ENCODE results near the gene FAM168A. TPM values are rescaled to one million over a fixed set of nuclear protein-coding genes. Genes with fewer than 3 reads are reported as not detected.
A peak's percentile ranks its signal among the peaks of the same experiment; 100 is the strongest.

The FAM168A gene
- total RNA-seq, 1 experiment from 2014 or later = 21.1 TPM

DNA sequence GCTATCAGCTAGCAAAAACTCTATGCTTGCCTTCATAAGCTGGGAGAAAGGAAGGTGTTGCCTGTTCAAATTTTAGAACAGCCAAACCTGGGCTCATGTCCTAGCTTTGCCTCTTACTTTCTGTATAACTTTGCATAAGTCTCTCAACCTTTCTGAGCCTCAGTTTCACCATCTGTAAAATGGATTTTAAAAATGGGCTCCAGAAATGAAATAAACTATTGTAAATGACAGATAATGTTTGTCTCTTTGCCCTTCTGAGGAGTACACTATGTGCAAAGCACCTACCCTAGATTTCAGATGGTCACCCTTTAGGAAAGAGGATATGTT is 68.7 kb downstream of the FAM168A start:
- no peak overlapping the region for H2AFZ ChIP-seq (ENCODE audit: low read length)
- no peaks in the 10 kb centered on the region for H3K27me3 ChIP-seq (ENCODE audit: insufficient read depth, low read length)
- DNase-seq = no peak
- H4K8ac ChIP-seq (replicated peaks; ENCODE audit: insufficient read length, low read depth, low read length) = no peak overlapping the region
- TF ChIP-seq CTCF (conservative IDR thresholded peaks at IDR 0.05) = no peak
- no peak overlapping the region for H2BK12ac ChIP-seq (ENCODE audit: insufficient read length, low read depth, low read length)
- no peak overlapping the region for H3K4me2 ChIP-seq (ENCODE audit: insufficient read depth, insufficient read length, low read length)
- no peaks in the 10 kb centered on the region for H3K79me2 ChIP-seq (ENCODE audit: insufficient read depth, low read length)
- no peak overlapping the region for H3K18ac ChIP-seq (ENCODE audit: insufficient read length, low read depth, low read length)
- peak overlapping the region; percentile 68 for H3K27ac ChIP-seq (ENCODE audit: insufficient read length, low read depth, low read length)
- no peak overlapping the region for H2BK20ac ChIP-seq (ENCODE audit: low read depth, low read length, poor library complexity, severe bottlenecking)
- H3K14ac ChIP-seq (ENCODE audit: insufficient read depth, low read length) = no peak overlapping the region
- H3T11ph ChIP-seq (ENCODE audit: low read length) = peak overlapping the region; percentile 63
- no peaks in the 10 kb centered on the region for H3K27me3 Mint-ChIP-seq (ENCODE audit: low read depth)
- no peaks in the 10 kb centered on the region for H3K9me3 ChIP-seq (ENCODE audit: control insufficient read depth, low read depth, low read length)
- H4K5ac ChIP-seq (ENCODE audit: insufficient read length, low read depth, low read length) = no peak overlapping the region
- H3K9ac ChIP-seq (ENCODE audit: extremely low read depth, insufficient read length, low read length) = no peak overlapping the region
- no peak overlapping the region for H2BK5ac ChIP-seq (ENCODE audit: insufficient read length, low read length)
- H3K79me1 ChIP-seq (ENCODE audit: insufficient read depth, low read depth, low read length, poor library complexity, severe bottlenecking) = no peaks in the 10 kb centered on the region
- no peak overlapping the region for H2AK5ac ChIP-seq (ENCODE audit: insufficient read length, low read length)
- no peaks in the 10 kb centered on the region for H4K20me1 ChIP-seq (ENCODE audit: control insufficient read depth, insufficient read depth, insufficient read length)
- no peak overlapping the region for H3K23ac ChIP-seq (ENCODE audit: insufficient read length, low read depth, low read length)
- H3K4me1 ChIP-seq (ENCODE audit: insufficient read depth, low read length) = peaks cover 22% of the 10 kb centered on the region
- H3K56ac ChIP-seq (ENCODE audit: insufficient read length, low read depth, low read length) = no peak overlapping the region
- no peak overlapping the region for H2BK15ac ChIP-seq (ENCODE audit: low read depth, low read length)
- no peak overlapping the region for H3K4ac ChIP-seq (ENCODE audit: low read depth, low read length)
- peak overlapping the region in 2 of 3 experiments; percentile 7 to 96; a peak in 4 of 7 replicates for H3K27ac Mint-ChIP-seq
- no peak overlapping the region for H2BK120ac ChIP-seq (ENCODE audit: low read depth, low read length, poor library complexity, severe bottlenecking)
- peaks cover 3 to 10% (median 3%) of the 10 kb centered on the region in 3 experiments; a peak in 5 of 7 replicates for H3K36me3 Mint-ChIP-seq (ENCODE audit: insufficient read depth in 1 of 3, low read depth in 3 of 3)
- peaks cover 4 to 8% of the 10 kb centered on the region in 2 experiments for H3K9me3 Mint-ChIP-seq
- no peaks in the 10 kb centered on the region for H3K23me2 ChIP-seq (ENCODE audit: insufficient read length, low read depth, low read length, poor library complexity, severe bottlenecking)
- H4K91ac ChIP-seq (ENCODE audit: insufficient read length, low read depth, low read length) = no peak overlapping the region
- 0 out of 5 replicates have a peak overlapping the region, but pooled peaks of 1 of the 2 experiments have one; percentile 4 for H3K4me3 Mint-ChIP-seq
- peaks cover 56 to 77% of the 10 kb centered on the region in 2 experiments for H3K4me1 Mint-ChIP-seq
